Panc1 (cell line): ENCODE results near the gene PTBP3.

Experiments
- POLR2AphosphoS5 ChIP-seq: IDR thresholded peaks from 2 replicates; pipeline ENCODE4 v1.6.1; 2012; ENCODE audit warnings: mild to moderate bottlenecking, low read depth, low read length, moderate library complexity
- TF ChIP-seq, protein P1 (sequence below): fragments of 450-650 bp; IDR thresholded peaks from 2 replicates; pipeline ENCODE4 v1.5.1; 2017; ENCODE audit warnings: mild to moderate bottlenecking
- TF ChIP-seq, protein P2 (sequence below), 2 experiments: IDR thresholded peaks; 2 replicates each; pipeline ENCODE4 v1.6.1; 2011 to 2012; ENCODE audit warnings: low read depth in 2 of 2, control low read depth in 1 of 2, low read length in 1 of 2, mild to moderate bottlenecking in 1 of 2, moderate library complexity in 1 of 2; ENCODE audit not compliant: insufficient read depth in 1 of 2

DNA sequence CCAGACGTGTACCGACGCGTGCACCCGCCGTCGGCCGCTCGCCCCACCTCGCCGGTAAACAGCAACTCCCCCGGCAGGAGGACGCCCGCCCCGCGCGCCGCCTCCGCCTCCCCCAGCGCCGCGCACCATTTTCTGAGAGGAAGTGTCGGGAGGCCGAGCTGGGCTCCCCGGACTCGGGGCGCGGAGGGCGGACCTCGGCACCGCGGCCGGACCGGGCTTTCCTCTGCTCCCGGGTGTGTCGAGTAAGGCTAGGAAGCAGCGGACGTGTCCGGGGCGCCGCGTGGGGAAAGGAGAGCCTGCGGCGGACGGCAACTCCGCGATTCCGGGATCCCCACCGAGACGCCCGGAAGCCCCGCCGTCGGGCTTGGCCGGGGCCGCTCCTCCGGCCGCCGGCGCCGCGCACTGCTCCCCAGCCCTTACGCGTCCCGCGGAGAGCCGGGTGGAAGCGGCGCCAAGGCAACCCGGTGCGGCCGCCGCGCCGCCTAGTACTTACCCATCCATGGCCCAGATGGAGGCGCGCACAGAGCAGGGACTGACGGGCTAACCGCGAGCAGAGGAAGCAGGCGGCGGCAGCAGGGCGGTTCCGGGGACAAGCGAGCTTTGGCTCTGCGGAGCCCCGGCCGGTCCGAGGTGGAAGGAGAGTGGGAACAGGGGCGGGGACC is at the start of gene PTBP3:
- TF ChIP-seq, protein P1, sequence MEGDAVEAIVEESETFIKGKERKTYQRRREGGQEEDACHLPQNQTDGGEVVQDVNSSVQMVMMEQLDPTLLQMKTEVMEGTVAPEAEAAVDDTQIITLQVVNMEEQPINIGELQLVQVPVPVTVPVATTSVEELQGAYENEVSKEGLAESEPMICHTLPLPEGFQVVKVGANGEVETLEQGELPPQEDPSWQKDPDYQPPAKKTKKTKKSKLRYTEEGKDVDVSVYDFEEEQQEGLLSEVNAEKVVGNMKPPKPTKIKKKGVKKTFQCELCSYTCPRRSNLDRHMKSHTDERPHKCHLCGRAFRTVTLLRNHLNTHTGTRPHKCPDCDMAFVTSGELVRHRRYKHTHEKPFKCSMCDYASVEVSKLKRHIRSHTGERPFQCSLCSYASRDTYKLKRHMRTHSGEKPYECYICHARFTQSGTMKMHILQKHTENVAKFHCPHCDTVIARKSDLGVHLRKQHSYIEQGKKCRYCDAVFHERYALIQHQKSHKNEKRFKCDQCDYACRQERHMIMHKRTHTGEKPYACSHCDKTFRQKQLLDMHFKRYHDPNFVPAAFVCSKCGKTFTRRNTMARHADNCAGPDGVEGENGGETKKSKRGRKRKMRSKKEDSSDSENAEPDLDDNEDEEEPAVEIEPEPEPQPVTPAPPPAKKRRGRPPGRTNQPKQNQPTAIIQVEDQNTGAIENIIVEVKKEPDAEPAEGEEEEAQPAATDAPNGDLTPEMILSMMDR = no peak
- peak; percentile 58 for TF ChIP-seq POLR2AphosphoS5
- TF ChIP-seq, protein P2, sequence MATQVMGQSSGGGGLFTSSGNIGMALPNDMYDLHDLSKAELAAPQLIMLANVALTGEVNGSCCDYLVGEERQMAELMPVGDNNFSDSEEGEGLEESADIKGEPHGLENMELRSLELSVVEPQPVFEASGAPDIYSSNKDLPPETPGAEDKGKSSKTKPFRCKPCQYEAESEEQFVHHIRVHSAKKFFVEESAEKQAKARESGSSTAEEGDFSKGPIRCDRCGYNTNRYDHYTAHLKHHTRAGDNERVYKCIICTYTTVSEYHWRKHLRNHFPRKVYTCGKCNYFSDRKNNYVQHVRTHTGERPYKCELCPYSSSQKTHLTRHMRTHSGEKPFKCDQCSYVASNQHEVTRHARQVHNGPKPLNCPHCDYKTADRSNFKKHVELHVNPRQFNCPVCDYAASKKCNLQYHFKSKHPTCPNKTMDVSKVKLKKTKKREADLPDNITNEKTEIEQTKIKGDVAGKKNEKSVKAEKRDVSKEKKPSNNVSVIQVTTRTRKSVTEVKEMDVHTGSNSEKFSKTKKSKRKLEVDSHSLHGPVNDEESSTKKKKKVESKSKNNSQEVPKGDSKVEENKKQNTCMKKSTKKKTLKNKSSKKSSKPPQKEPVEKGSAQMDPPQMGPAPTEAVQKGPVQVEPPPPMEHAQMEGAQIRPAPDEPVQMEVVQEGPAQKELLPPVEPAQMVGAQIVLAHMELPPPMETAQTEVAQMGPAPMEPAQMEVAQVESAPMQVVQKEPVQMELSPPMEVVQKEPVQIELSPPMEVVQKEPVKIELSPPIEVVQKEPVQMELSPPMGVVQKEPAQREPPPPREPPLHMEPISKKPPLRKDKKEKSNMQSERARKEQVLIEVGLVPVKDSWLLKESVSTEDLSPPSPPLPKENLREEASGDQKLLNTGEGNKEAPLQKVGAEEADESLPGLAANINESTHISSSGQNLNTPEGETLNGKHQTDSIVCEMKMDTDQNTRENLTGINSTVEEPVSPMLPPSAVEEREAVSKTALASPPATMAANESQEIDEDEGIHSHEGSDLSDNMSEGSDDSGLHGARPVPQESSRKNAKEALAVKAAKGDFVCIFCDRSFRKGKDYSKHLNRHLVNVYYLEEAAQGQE (IDR thresholded peaks at IDR 0.05; ENCODE audit: insufficient read depth in 1 of 2, low read depth in 2 of 2, low read length in 1 of 2) = no peak
